NCI-H510A treated with DMSO at 0.1 percent for 48 hours (cell line): ENCODE results near the gene TAS2R9.
"Not testable (repeated sequence)": the region's sequence is repeated elsewhere in the genome, so short reads cannot be mapped to it uniquely, and the experiment has no call there.

Experiments used
- DNase-seq: peaks from one replicate; lab custom pipeline; 2025; lab: John Stamatoyannopoulos, UW

TAS2R9 gene, protein sequence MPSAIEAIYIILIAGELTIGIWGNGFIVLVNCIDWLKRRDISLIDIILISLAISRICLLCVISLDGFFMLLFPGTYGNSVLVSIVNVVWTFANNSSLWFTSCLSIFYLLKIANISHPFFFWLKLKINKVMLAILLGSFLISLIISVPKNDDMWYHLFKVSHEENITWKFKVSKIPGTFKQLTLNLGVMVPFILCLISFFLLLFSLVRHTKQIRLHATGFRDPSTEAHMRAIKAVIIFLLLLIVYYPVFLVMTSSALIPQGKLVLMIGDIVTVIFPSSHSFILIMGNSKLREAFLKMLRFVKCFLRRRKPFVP

DNA sequence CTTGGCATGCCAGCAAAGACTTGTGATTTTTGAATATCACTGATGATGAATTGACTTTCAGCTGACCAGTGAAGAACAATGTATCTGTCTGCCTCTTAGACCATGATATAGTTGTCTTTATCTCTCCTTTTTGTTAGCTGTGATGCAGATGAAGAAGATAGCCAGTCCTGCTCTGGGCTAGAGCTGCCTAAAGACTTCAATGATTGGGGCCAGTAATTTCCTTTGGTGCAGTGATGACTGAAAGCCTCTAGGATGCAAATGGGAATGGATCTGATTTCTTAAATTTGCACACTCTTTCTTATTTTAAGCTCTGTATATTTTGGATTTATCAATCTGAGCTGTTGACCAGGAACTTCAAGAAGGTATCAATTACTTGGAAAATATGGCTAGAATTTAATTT, at the start of gene TAS2R9:
TAS2R9 (minus strand) TSS at position 101 of the 400 bp plus-strand sequence; CDS start at position 8, 93 bp downstream.
- DNase-seq: no peak

DNA sequence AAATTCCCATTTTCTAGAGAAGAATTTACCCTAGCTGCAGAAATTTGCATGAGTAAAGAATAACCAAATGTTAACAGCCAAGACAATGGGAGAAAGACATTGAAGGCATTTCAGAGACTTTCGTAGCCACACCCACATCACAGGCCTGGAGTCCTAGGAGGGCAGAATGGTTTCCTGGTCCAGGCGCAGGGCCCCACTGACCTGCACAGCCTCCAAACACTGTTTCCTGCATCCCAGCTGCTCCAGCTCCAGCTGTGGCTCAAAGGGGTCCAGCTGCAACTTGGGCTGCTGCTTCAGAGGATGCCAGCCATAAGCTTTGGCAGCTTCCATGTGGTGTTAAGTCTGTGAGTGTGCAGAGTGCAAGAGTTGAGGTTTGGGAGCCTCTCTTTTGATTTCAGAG, 45.8 kb upstream of the TAS2R9 start:
- DNase-seq: no peak

- DNase-seq: no peak
These were observed 43.8 kb upstream of the TAS2R9 start for GRCh38 chr12:10853776-10854175.

- no peak for DNase-seq
These were observed 41.4 kb upstream of the TAS2R9 start for GRCh38 chr12:10851243-10851858.

- DNase-seq: no peak
These were observed 39.5 kb upstream of the TAS2R9 start, which contains the start of gene PRR4 for GRCh38 chr12:10849425-10849878. Gene PRR4, minus strand, starts transcription at chr12:10849475. Its CDS starts 38 bp downstream, at chr12:10849437.

- no peak for DNase-seq
These were observed 37.8 kb upstream of the TAS2R9 start for GRCh38 chr12:10847744-10848143.

GRCh38 chr12:10842862-10843261, 32.9 kb upstream of the TAS2R9 start:
- DNase-seq: no peak

GRCh38 chr12:10838461-10838860, 28.5 kb upstream of the TAS2R9 start:
- DNase-seq: no peak

GRCh38 chr12:10829994-10830393, 20.0 kb upstream of the TAS2R9 start:
- DNase-seq: no peak

GRCh38 chr12:10826258-10826657, 16.3 kb upstream of the TAS2R9 start, which contains the start of gene TAS2R10:
Gene TAS2R10, minus strand, starts transcription at chr12:10826358. Its CDS starts 89 bp downstream, at chr12:10826269.
- DNase-seq: no peak

DNA sequence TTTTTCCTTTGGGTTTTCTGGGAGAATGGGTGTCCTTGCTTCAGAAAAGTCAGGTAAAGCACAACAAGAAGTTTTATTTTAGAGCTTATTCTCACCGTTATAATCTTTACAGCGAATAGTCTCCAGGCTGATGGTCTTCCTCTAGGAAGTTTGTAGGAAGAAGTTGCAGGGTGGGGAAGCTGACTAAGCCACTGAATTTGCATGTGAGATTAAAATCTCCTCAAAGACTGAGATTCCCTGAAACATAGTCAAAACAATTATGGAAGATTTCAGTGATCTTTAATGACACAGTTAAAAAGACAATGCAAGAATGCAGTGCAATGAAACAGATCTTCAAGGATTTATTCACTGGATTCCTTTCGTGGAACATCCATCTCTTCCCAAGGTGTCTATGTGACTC, 15.0 kb upstream of the TAS2R9 start:
- DNase-seq: no peak

DNA sequence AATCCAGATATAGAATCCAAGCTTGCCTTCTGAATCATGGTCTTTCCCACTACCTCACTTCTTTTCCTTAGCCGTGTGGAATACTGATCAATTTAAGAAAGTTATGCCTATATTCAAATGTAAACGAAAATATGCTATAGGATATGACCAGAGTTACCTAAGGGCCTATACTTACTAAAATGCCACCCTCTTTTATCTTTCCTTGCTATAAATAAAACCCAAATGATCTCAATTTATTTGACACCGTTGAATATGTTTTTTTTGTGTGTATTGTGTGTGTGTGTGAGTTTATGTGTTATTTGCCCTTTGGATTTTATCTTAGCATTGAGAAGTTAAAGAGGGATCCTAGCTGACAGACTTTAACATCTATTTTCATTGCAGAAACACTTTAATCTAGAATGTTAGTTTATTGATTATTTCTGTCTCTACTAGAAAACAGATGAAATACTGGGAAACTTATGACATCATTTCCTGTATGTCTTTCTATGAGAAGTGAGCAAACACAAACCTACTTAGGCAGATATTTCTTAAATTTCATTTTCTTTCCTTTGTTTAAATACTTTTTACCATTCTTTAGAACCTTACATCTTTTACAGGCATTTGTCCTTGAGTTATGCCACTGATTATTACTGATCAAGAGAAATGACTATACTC, 2.0 kb upstream of the TAS2R9 start:
- no peak for DNase-seq

- no peak for DNase-seq
These were observed 2.8 kb downstream of the TAS2R9 start, which contains the start of gene TAS2R8 for GRCh38 chr12:10807186-10807585. Gene TAS2R8, minus strand, starts transcription at chr12:10807286. Its CDS starts 306 bp downstream, at chr12:10806980.

GRCh38 chr12:10802587-10802986, 7.4 kb downstream of the TAS2R9 start, which contains the start of gene TAS2R7:
Gene TAS2R7, minus strand, starts transcription at chr12:10802627. Its CDS starts 57 bp downstream, at chr12:10802570.
- DNase-seq: no peak

GRCh38 chr12:10801741-10802140, 8.2 kb downstream of the TAS2R9 start:
- DNase-seq: no peak

DNA sequence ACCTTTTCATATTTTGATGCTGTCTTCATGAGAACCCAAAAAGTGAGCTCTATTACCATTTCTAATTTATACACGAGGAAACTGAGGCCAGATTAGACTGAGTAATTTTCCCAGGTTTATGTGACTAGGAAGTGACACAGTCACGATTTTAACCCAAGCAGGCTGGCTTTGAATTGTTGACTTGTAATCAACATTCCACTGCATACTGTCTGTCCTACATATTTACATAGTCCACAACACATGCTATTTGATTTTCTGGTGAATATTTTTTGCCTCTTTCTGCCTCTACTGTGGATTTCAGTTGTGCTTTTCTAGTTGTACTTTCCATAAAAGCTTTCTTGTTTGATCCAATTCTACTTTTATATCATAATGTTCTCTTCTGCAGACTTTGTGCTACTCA, 15.7 kb downstream of the TAS2R9 start:
- DNase-seq: no peak

- not testable (repeated sequence) for DNase-seq
These were observed 18.2 kb downstream of the TAS2R9 start for GRCh38 chr12:10791769-10792168.

GRCh38 chr12:10783252-10783651, 26.7 kb downstream of the TAS2R9 start:
- no peak for DNase-seq

DNA sequence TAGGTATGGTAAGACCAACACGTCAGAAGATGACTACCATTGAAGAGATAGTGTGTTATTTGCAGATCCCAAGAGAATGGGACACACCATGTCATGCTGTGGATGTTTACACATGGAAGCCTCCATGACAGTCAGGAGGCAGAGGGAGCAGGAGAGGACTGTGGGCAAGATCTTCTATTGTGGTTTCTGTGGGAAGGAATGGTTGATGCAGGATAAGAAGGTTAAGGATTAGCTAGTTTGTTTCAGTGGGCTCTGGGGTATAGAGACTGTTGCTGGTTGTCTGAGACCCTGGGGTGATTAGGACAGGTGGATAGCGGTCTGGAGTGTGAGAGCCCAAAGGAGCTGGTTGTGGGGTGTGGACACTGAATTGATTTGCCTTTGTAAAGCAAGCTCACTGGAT, 30.9 kb downstream of the TAS2R9 start:
- no peak for DNase-seq

GRCh38 chr12:10771132-10771733, 38.7 kb downstream of the TAS2R9 start:
- peak; percentile 67 for DNase-seq

DNA sequence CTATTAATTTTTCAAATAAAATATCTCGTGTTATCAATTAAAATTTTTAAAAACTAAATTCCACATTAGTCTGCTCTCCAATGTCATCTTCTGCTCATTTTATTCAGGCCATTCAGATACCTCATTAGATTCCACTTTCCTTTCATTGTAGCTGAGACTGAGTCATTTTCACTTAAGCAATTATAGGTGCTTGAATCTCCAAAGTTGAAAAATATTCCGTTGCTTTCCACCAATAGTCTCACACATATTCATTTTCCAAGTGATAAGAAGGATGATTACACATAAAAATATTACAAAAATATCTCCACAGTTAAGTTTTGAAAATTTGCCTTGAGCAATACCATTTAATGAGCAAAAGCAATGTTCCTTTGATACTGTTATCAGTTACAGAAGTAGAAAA, 50.3 kb downstream of the TAS2R9 start:
- no peak for DNase-seq
